Inferior parietal cortex (tissue), 1 donor: Measurements from ENCODE around the gene VASH2.
"Not testable (repeated sequence)": the region's sequence is repeated elsewhere in the genome, so short reads cannot be mapped to it uniquely, and the experiment has no call there.

Experiments
- DNase-seq: peaks from one replicate; pipeline ENCODE4 v3.0.0-alpha.2; 2016; ENCODE audit errors: extremely low spot score

VASH2 gene

GRCh38 chr1:212981025-212981495 is 30.7 kb downstream of the VASH2 start:
- DNase-seq = no peak

GRCh38 chr1:212981571-212982328 is 31.4 kb downstream of the VASH2 start:
- no peak for DNase-seq

GRCh38 chr1:212982430-212983152 is 32.2 kb downstream of the VASH2 start:
- no peak for DNase-seq

- DNase-seq = no peak
Observed at GRCh38 chr1:212983482-212983881, 33.1 kb downstream of the VASH2 start.

- no peak for DNase-seq
Observed at GRCh38 chr1:212984522-212985291, 34.4 kb downstream of the VASH2 start.

GRCh38 chr1:212986551-212986950 is 36.2 kb downstream of the VASH2 start:
- no peak for DNase-seq

- no peak for DNase-seq
Observed at GRCh38 chr1:212987702-212988322, 37.5 kb downstream of the VASH2 start.

- DNase-seq = no peak
Observed at GRCh38 chr1:212990276-212990675, 39.9 kb downstream of the VASH2 start.

- not testable (repeated sequence) for DNase-seq
Observed at GRCh38 chr1:212993960-212994359, 43.6 kb downstream of the VASH2 start.

GRCh38 chr1:212994926-212995325 is 44.6 kb downstream of the VASH2 start:
- DNase-seq = no peak

GRCh38 chr1:213003256-213003655 is 52.9 kb downstream of the VASH2 start:
- DNase-seq = no peak

- no peak for DNase-seq
Observed at GRCh38 chr1:213008564-213008963, 58.2 kb downstream of the VASH2 start.

GRCh38 chr1:213014642-213015041 is 64.3 kb downstream of the VASH2 start:
- DNase-seq = no peak

GRCh38 chr1:213015099-213016050 is 65.0 kb downstream of the VASH2 start, which contains the start of gene ANGEL2:
TSS of gene ANGEL2 (minus strand) at chr1:213015867. CDS start at chr1:213015671, 196 bp downstream.
- DNase-seq = peak; percentile 100

GRCh38 chr1:213017447-213018273 is 67.3 kb downstream of the VASH2 start:
- DNase-seq = no peak

GRCh38 chr1:213019450-213019849 is 69.1 kb downstream of the VASH2 start:
- no peak for DNase-seq

- no peak for DNase-seq
Observed at GRCh38 chr1:213020016-213020415, 69.7 kb downstream of the VASH2 start.

GRCh38 chr1:213027024-213027423 is 76.7 kb downstream of the VASH2 start:
- not testable (repeated sequence) for DNase-seq

- DNase-seq = no peak
Observed at GRCh38 chr1:213032651-213033050, 82.3 kb downstream of the VASH2 start.

- DNase-seq = no peak
Observed at GRCh38 chr1:213034713-213035112, 84.4 kb downstream of the VASH2 start.
